Transverse colon (tissue), 4 donors: ENCODE results near the gene ACP1.

Experiments
- EP300 ChIP-seq: sonication (generic); formaldehyde crosslinking; IDR thresholded peaks from one replicate; pipeline ENCODE4 v1.6.1; 2017; ENCODE audit warnings: antibody characterized with exemption, low read depth
- POLR2AphosphoS5 ChIP-seq, 3 donors: sonication (generic); formaldehyde crosslinking; IDR thresholded peaks; one replicate each; pipeline ENCODE4 v1.6.1; 2016; ENCODE audit warnings: antibody characterized with exemption in 3 of 3
- TF ChIP-seq, protein P1 (sequence below), 5 experiments: fragments of 200-600 bp in 3 of 5; fragments of 450-650 bp in 2 of 5; sonication (generic) in 3 of 5; IDR thresholded peaks; 1 replicate in 2 of 5; 2 replicates in 3 of 5; pipeline ENCODE4 v1.5.1; 2016 to 2017; ENCODE audit warnings: antibody characterized with exemption in 5 of 5, inconsistent platforms in 3 of 5, mild to moderate bottlenecking in 2 of 5, moderate library complexity in 1 of 5

DNA sequence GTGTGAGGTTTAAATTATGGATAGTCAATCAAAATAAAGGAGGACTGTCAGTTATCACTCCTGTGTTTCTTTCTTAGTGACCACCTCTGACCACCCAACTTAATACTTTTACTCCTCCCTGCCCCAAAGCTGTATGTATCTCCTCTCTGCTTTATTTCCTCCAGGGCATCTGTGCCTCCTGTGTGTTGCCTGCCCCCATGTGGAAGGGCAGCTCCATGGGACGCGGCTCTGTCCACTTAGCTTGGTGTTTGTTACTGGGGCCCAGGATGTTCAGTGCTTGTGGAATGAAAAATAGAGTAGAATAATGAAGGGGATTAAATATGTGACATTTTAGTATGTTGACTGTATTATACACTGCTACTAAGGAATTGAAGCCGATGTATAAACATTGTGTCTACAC lies 9.8 kb downstream of the ACP1 start:
- TF ChIP-seq, protein P1, sequence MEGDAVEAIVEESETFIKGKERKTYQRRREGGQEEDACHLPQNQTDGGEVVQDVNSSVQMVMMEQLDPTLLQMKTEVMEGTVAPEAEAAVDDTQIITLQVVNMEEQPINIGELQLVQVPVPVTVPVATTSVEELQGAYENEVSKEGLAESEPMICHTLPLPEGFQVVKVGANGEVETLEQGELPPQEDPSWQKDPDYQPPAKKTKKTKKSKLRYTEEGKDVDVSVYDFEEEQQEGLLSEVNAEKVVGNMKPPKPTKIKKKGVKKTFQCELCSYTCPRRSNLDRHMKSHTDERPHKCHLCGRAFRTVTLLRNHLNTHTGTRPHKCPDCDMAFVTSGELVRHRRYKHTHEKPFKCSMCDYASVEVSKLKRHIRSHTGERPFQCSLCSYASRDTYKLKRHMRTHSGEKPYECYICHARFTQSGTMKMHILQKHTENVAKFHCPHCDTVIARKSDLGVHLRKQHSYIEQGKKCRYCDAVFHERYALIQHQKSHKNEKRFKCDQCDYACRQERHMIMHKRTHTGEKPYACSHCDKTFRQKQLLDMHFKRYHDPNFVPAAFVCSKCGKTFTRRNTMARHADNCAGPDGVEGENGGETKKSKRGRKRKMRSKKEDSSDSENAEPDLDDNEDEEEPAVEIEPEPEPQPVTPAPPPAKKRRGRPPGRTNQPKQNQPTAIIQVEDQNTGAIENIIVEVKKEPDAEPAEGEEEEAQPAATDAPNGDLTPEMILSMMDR (IDR thresholded peaks at IDR 0.05): no peak
- TF ChIP-seq EP300 (no peak), POLR2AphosphoS5 (IDR thresholded peaks at IDR 0.05) (no peak)
